Mammary epithelial cell (primary cell): ENCODE measurements around the gene TRPM2.

Source experiments
- EZH2 ChIP-seq: IDR thresholded peaks from 2 replicates; pipeline ENCODE4 v1.6.1; 2012; ENCODE audit warnings: low read length, inconsistent platforms, borderline replicate concordance
- TF ChIP-seq, protein P1 (sequence below), 2 donors: IDR thresholded peaks in 1 of 2; conservative IDR thresholded peaks in 1 of 2; 2 replicates each; pipeline ENCODE4 v1.5.1; 2011 to 2012; ENCODE audit warnings: inconsistent platforms in 2 of 2, low read length in 2 of 2, mild to moderate bottlenecking in 2 of 2, control low read depth in 1 of 2, low read depth in 1 of 2; ENCODE audit not compliant: insufficient read depth in 1 of 2; ENCODE audit errors: extremely low read depth in 1 of 2

GRCh38 chr21:44378646-44379514, 25.5 kb downstream of the TRPM2 start:
- TF ChIP-seq, protein P1, sequence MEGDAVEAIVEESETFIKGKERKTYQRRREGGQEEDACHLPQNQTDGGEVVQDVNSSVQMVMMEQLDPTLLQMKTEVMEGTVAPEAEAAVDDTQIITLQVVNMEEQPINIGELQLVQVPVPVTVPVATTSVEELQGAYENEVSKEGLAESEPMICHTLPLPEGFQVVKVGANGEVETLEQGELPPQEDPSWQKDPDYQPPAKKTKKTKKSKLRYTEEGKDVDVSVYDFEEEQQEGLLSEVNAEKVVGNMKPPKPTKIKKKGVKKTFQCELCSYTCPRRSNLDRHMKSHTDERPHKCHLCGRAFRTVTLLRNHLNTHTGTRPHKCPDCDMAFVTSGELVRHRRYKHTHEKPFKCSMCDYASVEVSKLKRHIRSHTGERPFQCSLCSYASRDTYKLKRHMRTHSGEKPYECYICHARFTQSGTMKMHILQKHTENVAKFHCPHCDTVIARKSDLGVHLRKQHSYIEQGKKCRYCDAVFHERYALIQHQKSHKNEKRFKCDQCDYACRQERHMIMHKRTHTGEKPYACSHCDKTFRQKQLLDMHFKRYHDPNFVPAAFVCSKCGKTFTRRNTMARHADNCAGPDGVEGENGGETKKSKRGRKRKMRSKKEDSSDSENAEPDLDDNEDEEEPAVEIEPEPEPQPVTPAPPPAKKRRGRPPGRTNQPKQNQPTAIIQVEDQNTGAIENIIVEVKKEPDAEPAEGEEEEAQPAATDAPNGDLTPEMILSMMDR (conservative IDR thresholded peaks at IDR 0.05 in 1 of 2, IDR thresholded peaks at IDR 0.05 in 1 of 2; ENCODE audit: extremely low read depth in 1 of 2, insufficient read depth in 1 of 2, low read depth in 1 of 2, low read length in 2 of 2), result no peak
- no peak for TF ChIP-seq EZH2
